Measurements from ENCODE around the gene RRBP1. TPM values are rescaled to one million over a fixed set of nuclear protein-coding genes. Genes with fewer than 3 reads are reported as not detected.

The RRBP1 gene
- total and polyA plus RNA-seq, 4 donors: 75.4 to 202 (median 130) TPM

GRCh38 chr20:17675519-17676377, 6.3 kb downstream of the RRBP1 start:
- H3K4me1 ChIP-seq (ENCODE audit: control insufficient read depth in 4 of 4, insufficient read depth in 4 of 4, low read length in 3 of 4): peaks cover 9 to 61% (median 52%) of the 10 kb centered on the region in 4 donors
- no peaks in the 10 kb centered on the region for H3K27me3 ChIP-seq (ENCODE audit: control insufficient read depth in 4 of 4, insufficient read depth in 4 of 4, low read length in 3 of 4)
- H3K9me3 ChIP-seq (ENCODE audit: control insufficient read depth in 4 of 4, low read length in 3 of 4): no peaks in the 10 kb centered on the region
- H3K36me3 ChIP-seq (ENCODE audit: control insufficient read depth in 4 of 4, insufficient read depth in 3 of 4, low read depth in 1 of 4, low read length in 3 of 4): peaks cover 4 to 39% (median 20%) of the 10 kb centered on the region in 4 donors
- no peak for DNase-seq (ENCODE audit: low spot score)
- no peak overlapping the region for H3K4me3 ChIP-seq (ENCODE audit: low read depth in 1 of 3, low read length in 3 of 3)
- no peak overlapping the region for H3K27ac ChIP-seq (ENCODE audit: low read depth in 1 of 2, low read length in 2 of 2)
- TF ChIP-seq, protein P1, sequence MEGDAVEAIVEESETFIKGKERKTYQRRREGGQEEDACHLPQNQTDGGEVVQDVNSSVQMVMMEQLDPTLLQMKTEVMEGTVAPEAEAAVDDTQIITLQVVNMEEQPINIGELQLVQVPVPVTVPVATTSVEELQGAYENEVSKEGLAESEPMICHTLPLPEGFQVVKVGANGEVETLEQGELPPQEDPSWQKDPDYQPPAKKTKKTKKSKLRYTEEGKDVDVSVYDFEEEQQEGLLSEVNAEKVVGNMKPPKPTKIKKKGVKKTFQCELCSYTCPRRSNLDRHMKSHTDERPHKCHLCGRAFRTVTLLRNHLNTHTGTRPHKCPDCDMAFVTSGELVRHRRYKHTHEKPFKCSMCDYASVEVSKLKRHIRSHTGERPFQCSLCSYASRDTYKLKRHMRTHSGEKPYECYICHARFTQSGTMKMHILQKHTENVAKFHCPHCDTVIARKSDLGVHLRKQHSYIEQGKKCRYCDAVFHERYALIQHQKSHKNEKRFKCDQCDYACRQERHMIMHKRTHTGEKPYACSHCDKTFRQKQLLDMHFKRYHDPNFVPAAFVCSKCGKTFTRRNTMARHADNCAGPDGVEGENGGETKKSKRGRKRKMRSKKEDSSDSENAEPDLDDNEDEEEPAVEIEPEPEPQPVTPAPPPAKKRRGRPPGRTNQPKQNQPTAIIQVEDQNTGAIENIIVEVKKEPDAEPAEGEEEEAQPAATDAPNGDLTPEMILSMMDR (IDR thresholded peaks at IDR 0.05; ENCODE audit: low read depth, low read length, missing input control): no peak
- TF ChIP-seq YY1 (IDR thresholded peaks at IDR 0.05) (no peak), TAF1 (conservative IDR thresholded peaks at IDR 0.05) (no peak), SP1 (IDR thresholded peaks at IDR 0.05) (no peak), HNF4A (conservative IDR thresholded peaks at IDR 0.05) (no peak), EGR1 (IDR thresholded peaks at IDR 0.05; ENCODE audit: low read depth in 2 of 2) (no peak), GABPA (IDR thresholded peaks at IDR 0.05 in 1 of 2, conservative IDR thresholded peaks at IDR 0.05 in 1 of 2) (no peak), HNF4G (IDR thresholded peaks at IDR 0.05) (no peak)
- TF ChIP-seq, protein P2, sequence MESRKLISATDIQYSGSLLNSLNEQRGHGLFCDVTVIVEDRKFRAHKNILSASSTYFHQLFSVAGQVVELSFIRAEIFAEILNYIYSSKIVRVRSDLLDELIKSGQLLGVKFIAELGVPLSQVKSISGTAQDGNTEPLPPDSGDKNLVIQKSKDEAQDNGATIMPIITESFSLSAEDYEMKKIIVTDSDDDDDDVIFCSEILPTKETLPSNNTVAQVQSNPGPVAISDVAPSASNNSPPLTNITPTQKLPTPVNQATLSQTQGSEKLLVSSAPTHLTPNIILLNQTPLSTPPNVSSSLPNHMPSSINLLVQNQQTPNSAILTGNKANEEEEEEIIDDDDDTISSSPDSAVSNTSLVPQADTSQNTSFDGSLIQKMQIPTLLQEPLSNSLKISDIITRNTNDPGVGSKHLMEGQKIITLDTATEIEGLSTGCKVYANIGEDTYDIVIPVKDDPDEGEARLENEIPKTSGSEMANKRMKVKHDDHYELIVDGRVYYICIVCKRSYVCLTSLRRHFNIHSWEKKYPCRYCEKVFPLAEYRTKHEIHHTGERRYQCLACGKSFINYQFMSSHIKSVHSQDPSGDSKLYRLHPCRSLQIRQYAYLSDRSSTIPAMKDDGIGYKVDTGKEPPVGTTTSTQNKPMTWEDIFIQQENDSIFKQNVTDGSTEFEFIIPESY (IDR thresholded peaks at IDR 0.05): no peak
- TF ChIP-seq, protein P3, sequence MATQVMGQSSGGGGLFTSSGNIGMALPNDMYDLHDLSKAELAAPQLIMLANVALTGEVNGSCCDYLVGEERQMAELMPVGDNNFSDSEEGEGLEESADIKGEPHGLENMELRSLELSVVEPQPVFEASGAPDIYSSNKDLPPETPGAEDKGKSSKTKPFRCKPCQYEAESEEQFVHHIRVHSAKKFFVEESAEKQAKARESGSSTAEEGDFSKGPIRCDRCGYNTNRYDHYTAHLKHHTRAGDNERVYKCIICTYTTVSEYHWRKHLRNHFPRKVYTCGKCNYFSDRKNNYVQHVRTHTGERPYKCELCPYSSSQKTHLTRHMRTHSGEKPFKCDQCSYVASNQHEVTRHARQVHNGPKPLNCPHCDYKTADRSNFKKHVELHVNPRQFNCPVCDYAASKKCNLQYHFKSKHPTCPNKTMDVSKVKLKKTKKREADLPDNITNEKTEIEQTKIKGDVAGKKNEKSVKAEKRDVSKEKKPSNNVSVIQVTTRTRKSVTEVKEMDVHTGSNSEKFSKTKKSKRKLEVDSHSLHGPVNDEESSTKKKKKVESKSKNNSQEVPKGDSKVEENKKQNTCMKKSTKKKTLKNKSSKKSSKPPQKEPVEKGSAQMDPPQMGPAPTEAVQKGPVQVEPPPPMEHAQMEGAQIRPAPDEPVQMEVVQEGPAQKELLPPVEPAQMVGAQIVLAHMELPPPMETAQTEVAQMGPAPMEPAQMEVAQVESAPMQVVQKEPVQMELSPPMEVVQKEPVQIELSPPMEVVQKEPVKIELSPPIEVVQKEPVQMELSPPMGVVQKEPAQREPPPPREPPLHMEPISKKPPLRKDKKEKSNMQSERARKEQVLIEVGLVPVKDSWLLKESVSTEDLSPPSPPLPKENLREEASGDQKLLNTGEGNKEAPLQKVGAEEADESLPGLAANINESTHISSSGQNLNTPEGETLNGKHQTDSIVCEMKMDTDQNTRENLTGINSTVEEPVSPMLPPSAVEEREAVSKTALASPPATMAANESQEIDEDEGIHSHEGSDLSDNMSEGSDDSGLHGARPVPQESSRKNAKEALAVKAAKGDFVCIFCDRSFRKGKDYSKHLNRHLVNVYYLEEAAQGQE (IDR thresholded peaks at IDR 0.05): no peak
- WGBS: 89% methylated on average over 13 of the region's 13 CpGs
- no peak overlapping the region for H3K9ac ChIP-seq (ENCODE audit: low read depth in 1 of 2, low read length in 2 of 2)

- H3K4me1 ChIP-seq (ENCODE audit: control insufficient read depth in 4 of 4, insufficient read depth in 4 of 4, low read length in 3 of 4): peaks cover 8 to 57% (median 49%) of the 10 kb centered on the region in 4 donors
- no peak for DNase-seq (ENCODE audit: low spot score)
- H3K27ac ChIP-seq (ENCODE audit: low read depth in 1 of 2, low read length in 2 of 2): no peak overlapping the region
Measured at GRCh38 chr20:17674722-17675518, 7.1 kb downstream of the RRBP1 start.

More at GRCh38 chr20:17674722-17675518, 7.1 kb downstream of the RRBP1 start:
- no peaks in the 10 kb centered on the region for H3K27me3 ChIP-seq (ENCODE audit: control insufficient read depth in 4 of 4, insufficient read depth in 4 of 4, low read length in 3 of 4)
- TF ChIP-seq TAF1 (conservative IDR thresholded peaks at IDR 0.05) (no peak), HNF4A (conservative IDR thresholded peaks at IDR 0.05) (peak in 1 of 2 donors; percentile 23), RAD21 (IDR thresholded peaks at IDR 0.05) (peak in 1 of 2 donors; percentile 41), SP1 (IDR thresholded peaks at IDR 0.05) (no peak), RXRA (IDR thresholded peaks at IDR 0.05) (peak in 1 of 2 donors; percentile 36)
- no peak overlapping the region for H3K9ac ChIP-seq (ENCODE audit: low read depth in 1 of 2, low read length in 2 of 2)
- peaks cover 4 to 39% (median 20%) of the 10 kb centered on the region in 4 donors for H3K36me3 ChIP-seq (ENCODE audit: control insufficient read depth in 4 of 4, insufficient read depth in 3 of 4, low read depth in 1 of 4, low read length in 3 of 4)
- WGBS: 56% methylated on average over 9 of the region's 9 CpGs
- no peaks in the 10 kb centered on the region for H3K9me3 ChIP-seq (ENCODE audit: control insufficient read depth in 4 of 4, low read length in 3 of 4)
- H3K4me3 ChIP-seq (ENCODE audit: low read depth in 1 of 3, low read length in 3 of 3): no peak overlapping the region
